Right lung (tissue), 5 donors: ENCODE results near the gene PEX11G. TPM values are rescaled to one million over a fixed set of nuclear protein-coding genes. Genes with fewer than 3 reads are reported as not detected.
A peak's percentile ranks its signal among the peaks of the same experiment; 100 is the strongest.
"Not testable (repeated sequence)": the region's sequence is repeated elsewhere in the genome, so short reads cannot be mapped to it uniquely, and the experiment has no call there.

ENCODE experiments used
- DNase-seq, 2 donors: peaks; one replicate each; pipeline ENCODE4 v3.0.0-alpha.2; 2013
- polyA plus RNA-seq, 5 donors: library from polyadenylated mRNA; unstranded; fragments of 120-200 nt; gene quantifications; one replicate each; pipeline versions ENCODE4 v1.2.1 to v1.2.3, GENCODE V29; 2013; ENCODE audit warnings: inconsistent platforms in 1 of 5, low replicate concordance in 1 of 5; ENCODE audit not compliant: insufficient read length in 5 of 5, insufficient read depth in 1 of 5

The PEX11G gene
- polyA plus RNA-seq, 5 donors = 2.8 to 5.7 (median 3.3) TPM

DNA sequence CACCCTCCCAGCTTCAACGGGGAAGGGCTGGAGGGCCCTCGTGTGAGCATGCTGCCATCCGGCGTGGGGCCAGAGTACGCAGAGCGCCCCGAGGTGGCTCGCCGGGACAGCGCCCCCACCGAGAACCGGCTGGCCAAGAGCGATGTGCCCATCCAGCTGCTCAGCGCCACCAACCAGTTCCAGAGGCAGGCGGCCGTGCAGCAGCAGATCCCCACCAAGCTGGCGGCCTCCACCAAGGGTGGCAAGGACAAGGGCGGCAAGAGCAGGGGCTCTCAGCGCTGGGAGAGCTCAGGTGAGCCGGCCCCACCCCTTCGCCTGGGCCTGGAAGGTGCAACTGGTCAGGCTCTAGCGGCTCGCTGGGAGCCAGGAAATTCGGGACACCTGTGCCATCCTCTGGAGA lies 20.0 kb downstream of the PEX11G start:
- DNase-seq = no peak

DNA sequence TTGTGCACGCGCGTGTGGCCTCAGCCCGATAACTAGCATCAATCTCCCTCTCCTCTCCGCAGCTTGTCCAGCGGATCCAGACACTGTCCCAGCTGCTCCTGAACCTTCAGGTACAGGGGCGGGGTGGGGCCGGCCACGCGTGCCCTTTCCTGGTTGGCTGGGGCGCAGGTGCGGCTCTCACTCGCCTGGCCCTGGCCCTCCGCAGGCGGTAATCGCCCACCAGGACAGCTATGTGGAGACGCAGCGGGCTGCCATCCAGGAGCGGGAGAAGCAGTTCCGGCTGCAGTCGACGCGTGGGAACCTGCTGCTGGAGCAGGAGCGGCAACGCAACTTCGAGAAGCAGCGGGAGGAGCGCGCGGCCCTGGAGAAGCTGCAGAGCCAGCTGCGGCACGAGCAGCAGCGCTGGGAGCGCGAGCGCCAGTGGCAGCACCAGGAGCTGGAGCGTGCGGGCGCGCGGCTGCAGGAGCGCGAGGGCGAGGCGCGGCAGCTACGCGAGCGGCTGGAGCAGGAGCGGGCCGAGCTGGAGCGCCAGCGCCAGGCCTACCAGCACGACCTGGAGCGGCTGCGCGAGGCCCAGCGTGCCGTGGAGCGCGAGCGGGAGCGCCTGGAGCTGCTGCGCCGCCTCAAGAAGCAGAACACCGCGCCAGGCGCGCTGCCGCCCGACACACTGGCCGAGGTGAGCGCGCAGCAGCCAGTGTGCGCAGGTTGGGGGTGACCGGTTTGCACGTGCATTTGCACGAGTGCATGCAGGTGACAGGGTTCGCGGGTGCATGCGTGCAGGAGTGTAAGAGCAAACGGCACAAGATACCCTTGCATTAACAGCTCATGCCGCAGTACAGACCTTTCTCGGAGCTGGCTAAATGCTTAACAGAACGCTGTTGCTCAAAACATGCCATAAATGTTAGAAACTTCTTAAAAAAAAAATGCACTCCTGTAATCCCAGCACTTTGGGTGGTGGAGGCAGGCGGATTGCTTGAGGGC lies 21.5 kb downstream of the PEX11G start:
- no peak for DNase-seq

DNA sequence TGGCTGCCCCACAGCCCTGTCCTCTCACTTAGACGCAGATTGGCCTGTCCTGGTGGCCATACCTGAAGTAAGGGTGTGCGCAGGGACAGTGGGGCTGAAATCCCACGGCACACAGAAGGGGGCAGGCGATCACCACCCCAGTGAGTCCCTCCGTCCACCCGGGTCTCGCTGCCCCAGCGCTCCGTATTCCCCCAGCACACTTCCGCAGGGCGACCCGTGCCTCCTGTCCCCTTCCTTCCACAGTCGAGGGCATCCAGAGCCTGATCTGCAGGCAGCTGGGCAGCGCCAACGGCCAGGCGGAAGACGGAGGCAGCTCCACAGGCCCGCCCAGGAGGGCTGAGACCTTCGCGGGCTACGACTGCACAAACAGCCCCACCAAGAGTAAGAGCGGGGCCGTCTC lies 25.3 kb downstream of the PEX11G start:
- DNase-seq = no peak

DNA sequence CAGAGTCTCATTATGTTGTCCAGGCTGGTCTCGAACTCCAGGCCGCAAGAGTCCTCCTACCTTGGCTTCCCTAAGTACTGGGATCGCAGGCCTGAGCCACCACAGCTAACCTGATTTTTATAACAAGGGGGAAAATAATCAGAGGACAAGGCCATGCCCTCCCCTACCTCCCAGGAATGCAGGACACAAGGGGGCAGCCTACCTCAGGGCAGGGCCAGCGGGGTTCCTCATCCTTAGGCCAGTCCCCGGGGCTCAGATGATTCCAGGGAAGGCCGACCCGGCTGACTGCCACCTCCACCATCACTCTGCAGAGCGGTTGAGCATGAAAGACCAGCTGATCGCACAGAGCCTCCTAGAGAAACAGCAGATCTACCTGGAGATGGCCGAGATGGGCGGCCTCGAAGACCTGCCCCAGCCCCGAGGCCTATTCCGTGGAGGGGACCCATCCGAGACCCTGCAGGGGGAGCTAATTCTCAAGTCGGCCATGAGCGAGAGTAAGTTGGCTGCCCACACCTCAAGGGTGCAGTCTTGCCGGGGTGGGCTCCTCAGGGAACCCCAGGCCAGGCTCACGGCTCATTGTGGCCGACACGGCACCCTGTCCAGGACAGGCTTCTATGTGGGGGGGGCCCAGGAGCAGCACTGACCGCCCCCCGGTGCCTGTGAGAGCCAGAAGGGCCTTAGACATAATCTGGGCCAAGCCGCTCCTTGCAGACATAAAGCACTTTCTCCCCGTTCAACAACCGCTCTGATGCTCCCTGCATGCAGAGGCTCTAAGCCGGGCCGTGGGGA lies 26.8 kb downstream of the PEX11G start:
- DNase-seq = no peak

DNA sequence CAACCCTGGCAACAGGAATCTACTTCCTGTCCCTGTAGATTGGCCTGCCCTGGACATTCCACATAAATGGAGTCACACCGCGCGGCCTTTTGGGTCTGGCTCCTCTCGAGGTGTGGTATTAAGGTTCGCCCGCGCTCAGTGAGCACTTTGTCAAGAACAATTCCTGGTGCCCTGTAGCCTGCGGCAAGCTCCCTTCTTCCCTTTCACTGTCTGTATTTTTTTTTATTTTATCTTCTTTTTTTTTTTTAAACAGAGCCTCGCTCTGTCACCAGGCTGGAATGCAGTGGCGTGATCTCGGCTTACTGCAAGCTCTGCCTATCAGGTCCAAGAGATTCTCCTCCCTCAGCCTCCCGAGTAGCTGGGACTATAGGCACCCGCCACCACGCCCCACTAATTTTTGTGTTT lies 28.3 kb downstream of the PEX11G start:
- no peak for DNase-seq

DNA sequence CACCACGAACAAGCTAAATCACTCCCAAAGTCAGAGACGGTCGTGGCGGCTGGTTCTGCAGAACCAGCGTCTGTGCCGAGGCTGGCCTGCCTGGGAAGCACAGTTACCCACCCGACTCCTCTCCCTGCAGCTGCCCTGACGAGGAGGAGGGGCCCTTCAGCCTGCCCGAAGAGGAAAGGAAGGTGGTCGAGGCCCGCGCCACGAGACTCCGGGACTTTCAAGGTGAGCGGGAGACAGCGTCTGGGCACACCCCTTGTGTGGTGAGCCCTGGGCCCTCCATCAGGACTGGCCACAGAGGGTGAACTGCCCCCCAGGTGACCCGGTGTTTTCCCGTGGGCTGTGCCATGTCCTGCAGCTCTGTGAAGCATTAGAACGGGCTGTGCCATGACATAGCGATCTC lies 29.1 kb downstream of the PEX11G start:
- no peak for DNase-seq

DNA sequence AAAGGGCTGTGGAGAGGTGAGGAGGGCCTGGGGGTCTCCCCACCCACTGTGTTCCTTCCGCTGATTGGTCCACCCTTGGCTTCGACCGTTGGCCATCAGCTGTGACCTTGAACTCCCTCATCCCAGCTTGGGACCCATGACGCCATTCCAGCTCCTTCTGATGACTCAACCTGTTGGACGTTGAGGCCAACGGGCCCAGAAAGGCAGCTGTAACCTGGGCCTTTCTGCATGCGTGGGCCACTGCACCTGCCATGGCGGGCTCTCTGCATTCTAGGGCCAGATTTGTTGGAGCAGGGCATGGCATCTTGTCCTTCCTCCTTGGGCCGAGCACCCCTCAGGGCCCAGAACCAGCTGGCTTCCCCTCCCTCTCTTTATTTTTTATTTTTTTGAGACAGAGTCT lies 30.2 kb downstream of the PEX11G start:
- DNase-seq = no peak

DNA sequence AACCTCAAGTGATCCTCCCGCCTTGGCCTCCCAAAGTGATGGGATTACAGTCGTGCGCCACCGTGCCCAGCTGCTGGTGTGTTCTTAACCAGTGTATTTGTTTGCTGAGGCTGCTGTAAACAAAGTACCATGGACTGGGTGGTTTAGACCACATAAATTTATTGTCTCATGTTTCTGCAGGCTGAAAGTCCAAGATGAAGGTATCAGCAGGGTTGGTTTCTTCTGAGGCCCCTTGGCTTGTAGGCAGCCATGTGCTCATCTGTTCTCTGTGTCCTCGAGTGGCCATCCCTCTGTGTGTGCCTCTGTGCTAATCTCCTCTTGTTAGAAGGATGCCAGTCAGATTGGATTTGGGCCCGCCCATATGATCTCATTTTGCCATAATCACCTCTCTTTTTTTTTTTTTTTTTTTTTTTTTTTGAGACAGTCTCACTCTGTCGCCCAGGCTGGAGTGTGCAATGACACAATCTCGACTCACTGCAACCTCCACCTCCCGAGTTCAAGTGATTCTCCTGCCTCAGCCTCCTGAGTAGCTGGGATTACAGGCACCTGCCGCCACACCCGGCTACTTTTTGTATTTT lies 31.8 kb downstream of the PEX11G start:
- DNase-seq = no peak

DNA sequence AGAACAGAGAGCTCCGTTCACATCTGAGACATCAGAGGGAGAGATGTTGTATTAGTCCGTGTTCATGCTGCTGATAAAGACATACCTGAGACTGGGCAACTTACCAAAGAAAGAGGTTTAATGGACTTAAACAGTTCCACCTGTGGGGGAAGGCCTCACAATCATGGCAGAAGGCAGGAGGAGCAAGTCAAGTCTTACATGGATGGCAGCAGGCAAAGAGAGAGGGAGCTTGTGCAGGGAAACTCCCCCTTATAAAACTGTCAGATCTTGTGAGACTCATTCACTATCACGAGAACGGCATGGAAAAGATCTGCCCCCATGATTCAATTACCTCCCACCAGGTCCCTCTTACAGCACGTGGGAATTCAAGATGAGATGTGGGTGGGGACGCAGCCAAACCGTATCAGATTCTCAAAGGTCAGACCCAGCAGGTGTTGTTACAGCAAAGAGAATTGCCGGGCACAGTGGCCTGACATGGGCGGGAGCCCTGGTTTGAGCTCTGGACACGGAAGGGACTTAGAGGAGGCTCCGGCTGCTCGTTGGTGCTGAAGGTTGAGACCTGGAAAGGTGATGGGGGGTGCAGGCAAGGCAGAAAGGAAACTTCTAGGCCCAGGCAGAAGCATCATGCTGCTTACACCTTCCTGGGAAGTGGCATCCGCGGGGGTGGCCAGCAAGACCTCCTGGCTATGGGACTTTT lies 33.1 kb downstream of the PEX11G start:
- no peak for DNase-seq

DNA sequence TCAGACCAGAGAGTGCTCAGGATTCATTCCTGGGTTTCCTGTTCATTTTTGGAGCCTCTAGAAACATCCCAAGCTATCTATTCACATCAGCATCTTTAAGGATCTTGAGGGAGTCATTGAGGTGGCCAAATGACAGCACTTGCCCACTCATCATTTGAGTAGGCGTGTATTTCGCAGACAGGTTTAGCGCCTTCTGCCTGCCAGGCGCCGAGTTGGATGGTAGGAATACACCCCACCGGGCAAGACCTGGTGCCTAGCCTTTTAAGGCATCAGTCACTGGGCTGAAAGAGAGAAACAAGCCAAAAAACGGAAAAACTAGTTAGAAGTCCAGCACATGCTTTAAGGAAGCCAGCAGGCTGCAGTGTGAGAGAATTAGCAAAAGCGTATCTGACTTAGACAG lies 33.8 kb downstream of the PEX11G start:
- no peak for DNase-seq

DNA sequence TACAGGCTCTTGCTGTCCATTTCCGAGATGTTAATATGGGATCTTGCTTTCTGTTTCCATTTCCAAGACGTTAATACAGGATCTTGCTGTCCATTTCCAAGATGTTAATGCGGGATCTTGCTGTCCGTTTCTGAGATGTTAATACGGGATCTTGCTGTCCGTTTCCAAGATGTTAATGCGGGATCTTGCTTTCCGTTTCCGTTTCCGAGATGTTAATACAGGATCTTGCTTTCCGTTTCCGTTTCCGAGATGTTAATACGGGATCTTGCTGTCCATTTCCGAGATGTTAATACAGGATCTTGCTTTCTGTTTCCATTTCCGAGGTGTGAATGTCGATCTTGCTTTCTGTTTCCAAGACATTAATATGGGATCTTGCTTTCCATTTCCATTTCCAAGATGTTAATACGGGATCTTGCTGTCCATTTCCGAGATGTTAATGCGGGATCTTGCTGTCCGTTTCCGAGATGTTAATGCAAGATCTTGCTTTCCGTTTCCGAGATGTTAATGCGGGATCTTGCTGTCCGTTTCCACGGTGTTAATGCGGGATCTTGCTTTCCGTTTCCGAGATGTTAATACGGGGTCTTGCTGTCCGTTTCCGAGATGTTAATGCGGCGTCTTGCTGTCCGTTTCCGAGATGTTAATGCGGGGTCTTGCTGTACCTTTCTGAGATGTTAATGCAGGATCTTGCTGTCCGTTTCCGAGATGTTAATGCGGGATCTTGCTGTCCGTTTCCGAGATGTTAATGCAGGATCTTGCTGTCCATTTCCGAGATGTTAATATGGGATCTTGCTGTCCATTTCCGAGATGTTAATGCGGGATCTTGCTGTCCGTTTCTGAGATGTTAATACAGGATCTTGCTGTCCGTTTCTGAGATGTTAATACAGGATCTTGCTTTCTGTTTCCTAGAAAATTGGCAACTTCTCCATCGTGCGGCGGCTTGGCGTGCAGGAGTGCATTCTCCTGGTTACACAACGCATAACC lies 38.3 kb downstream of the PEX11G start:
- peak in 1 of 2 donors; percentile 13 for DNase-seq

DNA sequence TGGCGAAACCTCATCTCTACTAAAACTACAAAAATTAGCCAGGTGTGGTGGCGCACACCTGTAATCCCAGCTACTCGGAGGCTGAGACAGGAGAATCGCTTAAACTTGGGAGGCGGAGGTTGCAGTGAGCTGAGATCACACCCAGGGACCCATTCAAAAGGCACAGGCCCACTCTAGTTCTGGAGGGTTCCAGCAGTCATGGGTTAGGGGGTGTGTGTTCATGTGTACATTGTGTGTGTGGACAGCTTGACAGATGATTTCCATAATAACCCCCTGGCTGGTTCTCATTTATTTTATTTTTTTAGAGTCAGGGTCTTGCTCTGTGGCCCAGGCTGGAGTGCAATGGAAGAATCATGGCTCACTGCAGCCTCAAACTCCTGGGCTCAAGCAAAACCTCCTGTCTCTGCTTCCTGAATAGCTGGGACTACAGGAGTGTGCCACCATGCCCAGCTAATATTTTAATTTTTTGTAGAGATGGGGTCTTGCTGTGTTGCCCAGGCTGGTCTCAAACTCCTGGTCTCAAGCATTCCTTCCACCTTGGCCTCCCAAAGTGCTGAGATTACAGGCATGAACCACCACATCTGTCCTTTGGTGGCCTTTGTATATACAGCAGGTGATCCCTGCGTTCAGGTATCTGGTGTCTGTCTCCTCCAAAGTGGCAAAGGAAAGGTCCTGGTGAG lies 39.3 kb downstream of the PEX11G start:
- not testable (repeated sequence) for DNase-seq

DNA sequence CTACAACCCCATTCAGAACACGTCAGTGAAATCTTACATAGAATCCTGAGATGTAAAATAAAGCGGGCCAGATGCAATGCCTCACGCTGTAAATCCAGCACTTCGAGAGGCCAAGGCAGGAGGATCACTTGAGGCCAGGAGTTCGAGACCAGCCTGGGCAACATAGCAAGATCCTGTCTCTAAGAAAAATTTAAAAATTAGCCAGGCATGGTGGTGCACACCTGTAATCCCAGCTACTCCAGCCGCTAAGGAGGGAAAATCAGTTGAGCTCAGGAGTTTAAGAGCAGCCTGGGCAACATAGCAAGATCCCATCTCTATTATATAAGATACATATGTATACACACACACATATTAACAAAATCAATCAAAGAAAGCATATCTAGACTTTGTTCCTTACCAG lies 41.2 kb downstream of the PEX11G start:
- DNase-seq = no peak

DNA sequence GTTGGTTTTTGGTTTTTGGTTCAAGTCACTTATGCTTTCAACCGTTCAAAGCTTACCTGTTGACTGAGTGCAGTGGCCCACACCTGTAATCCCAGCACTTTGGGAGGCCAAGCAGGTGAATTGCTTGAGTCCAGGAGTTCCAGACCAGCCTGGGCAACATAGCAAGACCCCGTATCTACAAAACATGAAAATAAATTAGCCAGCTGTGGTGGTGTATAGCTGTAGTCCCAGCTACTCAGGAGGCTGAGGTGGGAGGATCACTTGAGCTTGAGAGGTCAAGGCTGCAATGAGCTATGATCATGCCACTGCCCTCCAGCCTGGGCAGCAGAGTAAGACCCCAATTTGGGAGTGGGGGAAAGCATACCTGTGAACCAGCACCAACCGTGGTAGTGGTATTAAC lies 43.7 kb downstream of the PEX11G start:
- DNase-seq = no peak

DNA sequence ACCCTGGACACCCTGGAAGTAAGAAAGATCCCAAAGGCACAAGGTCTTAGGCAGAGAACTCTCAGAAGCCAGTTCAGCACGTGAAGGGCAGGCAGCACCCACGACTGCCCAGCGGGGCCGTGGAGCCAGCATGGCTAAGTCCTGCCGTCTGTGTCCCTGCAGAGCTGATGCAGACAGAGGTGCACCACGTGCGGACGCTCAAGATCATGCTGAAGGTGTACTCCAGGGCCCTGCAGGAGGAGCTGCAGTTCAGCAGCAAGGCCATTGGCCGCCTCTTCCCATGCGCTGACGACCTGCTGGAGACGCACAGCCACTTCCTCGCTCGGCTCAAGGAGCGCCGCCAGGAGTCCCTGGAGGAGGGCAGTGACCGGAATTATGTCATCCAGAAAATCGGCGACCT lies 44.8 kb downstream of the PEX11G start:
- DNase-seq = no peak

DNA sequence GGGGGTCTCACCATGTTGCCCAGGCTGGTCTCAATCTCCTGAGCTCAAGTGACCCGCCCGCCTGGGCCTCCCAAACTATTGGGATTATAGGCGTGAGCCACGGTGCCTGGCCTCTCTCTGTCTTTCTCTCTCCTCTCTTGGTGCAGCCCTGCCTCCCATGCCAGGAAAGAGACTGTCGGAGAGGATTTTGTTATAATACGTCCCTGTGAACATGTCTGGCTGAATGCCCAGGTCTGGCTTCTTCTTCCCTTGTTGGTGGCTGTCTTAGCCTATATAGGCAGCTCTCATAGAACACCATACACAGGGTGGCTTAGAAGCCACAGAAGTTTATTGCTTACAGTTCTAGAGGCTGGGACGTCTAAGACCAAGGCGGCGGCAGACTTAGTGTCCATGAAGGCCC lies 46.4 kb downstream of the PEX11G start:
- no peak for DNase-seq

DNA sequence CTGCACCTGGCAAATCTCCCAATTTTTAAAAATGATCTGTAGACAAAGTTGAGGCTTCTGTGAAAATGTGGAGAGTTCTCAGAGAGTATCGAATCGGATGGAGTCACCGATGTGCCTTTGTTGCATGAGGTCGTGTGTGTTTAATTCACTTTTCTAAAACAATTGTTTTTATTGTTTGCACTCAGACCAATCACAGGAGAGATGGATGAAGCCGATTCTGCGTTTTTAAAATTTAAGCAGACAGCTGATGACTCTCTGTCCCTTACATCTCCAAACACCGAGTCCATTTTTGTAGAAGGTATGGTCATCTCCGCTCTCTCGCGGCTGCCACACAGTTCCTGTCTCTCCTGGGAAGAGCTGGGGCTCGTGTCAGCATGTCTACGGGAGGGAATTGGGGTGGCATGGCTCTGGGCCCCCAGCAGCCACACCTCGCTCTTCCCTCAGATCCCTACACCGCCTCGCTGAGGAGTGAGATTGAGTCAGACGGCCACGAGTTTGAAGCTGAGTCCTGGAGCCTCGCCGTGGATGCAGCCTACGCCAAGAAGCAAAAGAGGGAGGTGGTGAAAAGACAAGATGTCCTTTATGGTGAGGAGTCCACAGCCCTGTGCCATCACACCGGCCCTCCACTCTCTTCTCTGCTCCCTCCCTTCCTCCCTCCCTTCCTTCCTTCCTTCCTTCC lies 47.2 kb downstream of the PEX11G start:
- DNase-seq = no peak

DNA sequence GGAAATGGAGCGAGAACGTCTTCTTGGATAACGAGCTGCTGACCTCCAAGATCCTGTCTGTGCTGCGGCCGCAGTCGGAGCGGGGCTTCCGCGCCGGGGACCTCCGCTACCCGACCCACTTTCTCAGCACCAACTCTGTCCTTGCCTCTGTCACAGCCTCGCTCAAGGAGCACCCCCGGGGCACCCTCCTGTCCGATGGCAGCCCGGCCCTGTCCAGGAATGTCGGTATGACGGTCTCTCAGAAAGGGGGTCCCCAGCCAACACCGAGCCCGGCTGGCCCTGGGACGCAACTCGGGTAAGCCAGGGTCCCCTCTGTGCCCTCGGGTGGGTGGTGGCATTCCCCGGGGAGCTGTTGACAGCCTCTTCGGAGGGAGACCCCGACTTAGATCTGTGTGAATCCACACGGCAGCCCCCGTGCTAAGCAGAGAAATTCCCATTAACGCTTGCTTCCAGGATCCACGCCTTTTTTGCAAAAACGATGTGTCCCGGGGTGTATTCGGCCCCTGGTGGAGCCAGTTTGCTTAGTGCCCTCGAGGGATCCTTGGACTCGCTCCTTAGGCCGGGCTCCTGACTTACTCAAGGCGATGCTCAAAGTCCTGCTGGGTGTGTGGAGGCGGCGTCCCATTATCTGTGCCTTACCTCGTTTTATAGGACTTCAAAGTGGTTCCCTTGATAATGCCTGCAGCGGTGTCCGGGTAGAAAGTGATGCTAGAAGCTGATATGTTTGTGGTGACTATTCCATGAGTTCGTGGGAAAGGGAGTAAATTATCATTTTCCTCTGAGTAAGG lies 48.5 kb downstream of the PEX11G start:
- DNase-seq = no peak

DNA sequence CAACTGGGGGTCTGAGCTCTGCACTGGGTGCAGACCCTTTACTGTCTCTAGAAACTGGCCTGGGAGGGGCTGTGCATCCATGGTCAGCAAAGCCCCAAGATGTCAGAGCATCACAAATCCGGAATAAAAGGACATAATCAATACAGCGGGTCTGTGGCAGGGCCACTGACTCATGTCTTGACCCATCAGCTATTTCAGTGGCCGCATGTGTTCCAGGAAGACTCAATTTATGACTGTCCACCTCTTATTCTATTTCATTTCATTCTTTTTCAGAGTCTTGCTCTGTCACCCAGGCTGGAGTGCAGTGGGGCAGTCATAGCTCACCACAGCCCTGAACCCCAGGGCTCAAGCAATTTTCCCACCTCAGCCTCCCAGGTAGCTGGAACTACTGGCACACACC lies 53.2 kb downstream of the PEX11G start:
- DNase-seq = no peak
